Activated CD8-positive, alpha-beta memory T cell treated with anti-CD3 and anti-CD28 coated beads for 48 hours (primary cell): ENCODE data around the gene MIF4GD.
A peak's percentile ranks its signal among the peaks of the same experiment; 100 is the strongest.
"Not testable (repeated sequence)": the region's sequence is repeated elsewhere in the genome, so short reads cannot be mapped to it uniquely, and the experiment has no call there.

Experiments
- DNase-seq, 3 experiments: peaks; one replicate each; pipeline ENCODE4 v3.0.0-alpha.2; 2020; ENCODE audit warnings: low read depth in 2 of 3, low spot score in 2 of 3

Gene MIF4GD

GRCh38 chr17:75270966-75271232 is at the start of gene MIF4GD:
Gene MIF4GD, minus strand, starts transcription at chr17:75271231. Its CDS starts 1,036 bp downstream, at chr17:75270195.
- DNase-seq = no peak

GRCh38 chr17:75319904-75320691 is 49.1 kb upstream of the MIF4GD start:
- DNase-seq = no peak

GRCh38 chr17:75318615-75319222 is 47.7 kb upstream of the MIF4GD start:
- no peak for DNase-seq

GRCh38 chr17:75318211-75318610 is 47.2 kb upstream of the MIF4GD start:
- no peak for DNase-seq

GRCh38 chr17:75317671-75318070 is 46.6 kb upstream of the MIF4GD start:
- DNase-seq = no peak

- DNase-seq = no peak
Measured at GRCh38 chr17:75316253-75316652, 45.2 kb upstream of the MIF4GD start.

- no peak for DNase-seq
Measured at GRCh38 chr17:75315541-75316243, 44.7 kb upstream of the MIF4GD start.

- DNase-seq = no peak
Measured at GRCh38 chr17:75313941-75314551, 43.0 kb upstream of the MIF4GD start.

- DNase-seq = no peak
Measured at GRCh38 chr17:75308732-75309629, 38.0 kb upstream of the MIF4GD start.

GRCh38 chr17:75307957-75308731 is 37.1 kb upstream of the MIF4GD start:
- no peak for DNase-seq

GRCh38 chr17:75301502-75302206 is 30.6 kb upstream of the MIF4GD start:
- no peak for DNase-seq

GRCh38 chr17:75301049-75301448 is 30.0 kb upstream of the MIF4GD start:
- no peak for DNase-seq

GRCh38 chr17:75300280-75300679 is 29.2 kb upstream of the MIF4GD start:
- DNase-seq = no peak

GRCh38 chr17:75295201-75296158 is 24.4 kb upstream of the MIF4GD start:
- DNase-seq = no peak

- DNase-seq = not testable (repeated sequence)
Measured at GRCh38 chr17:75292810-75293448, 21.9 kb upstream of the MIF4GD start.

- DNase-seq = peak in 1 of 3 experiments; percentile 40
Measured at GRCh38 chr17:75289832-75290337, 18.9 kb upstream of the MIF4GD start.

- DNase-seq = peak; percentile 74 to 91 (median 88)
Measured at GRCh38 chr17:75289115-75289831, 18.2 kb upstream of the MIF4GD start, which contains the start of gene SLC25A19. Gene SLC25A19, minus strand, starts transcription at chr17:75289433. Its CDS starts 2,669 bp downstream, at chr17:75286764.
